ENCODE data around the gene RELL2. TPM values are rescaled to one million over a fixed set of nuclear protein-coding genes. Genes with fewer than 3 reads are reported as not detected.

RELL2 gene
- total RNA-seq, 1 donor from 2014 or later = 5.4 TPM

GRCh38 chr5:141630570-141631140, 6.1 kb upstream of the RELL2 start:
- H3K27ac Mint-ChIP-seq (ENCODE audit: unreplicated experiment) = no peak overlapping the region
- DNase-seq (ENCODE audit: extremely low spot score, unreplicated experiment) = no peak
- peaks cover 9% of the 10 kb centered on the region for H3K4me1 Mint-ChIP-seq (ENCODE audit: unreplicated experiment)
- peaks cover 35% of the 10 kb centered on the region for H3K36me3 Mint-ChIP-seq (ENCODE audit: unreplicated experiment)
- no peak overlapping the region for H3K4me3 Mint-ChIP-seq (ENCODE audit: unreplicated experiment)
- no peak for TF ChIP-seq CTCF (IDR thresholded peaks at IDR 0.05)
- no peaks in the 10 kb centered on the region for H3K27me3 Mint-ChIP-seq (ENCODE audit: unreplicated experiment)
- H3K9me3 Mint-ChIP-seq (ENCODE audit: unreplicated experiment) = no peaks in the 10 kb centered on the region

DNA sequence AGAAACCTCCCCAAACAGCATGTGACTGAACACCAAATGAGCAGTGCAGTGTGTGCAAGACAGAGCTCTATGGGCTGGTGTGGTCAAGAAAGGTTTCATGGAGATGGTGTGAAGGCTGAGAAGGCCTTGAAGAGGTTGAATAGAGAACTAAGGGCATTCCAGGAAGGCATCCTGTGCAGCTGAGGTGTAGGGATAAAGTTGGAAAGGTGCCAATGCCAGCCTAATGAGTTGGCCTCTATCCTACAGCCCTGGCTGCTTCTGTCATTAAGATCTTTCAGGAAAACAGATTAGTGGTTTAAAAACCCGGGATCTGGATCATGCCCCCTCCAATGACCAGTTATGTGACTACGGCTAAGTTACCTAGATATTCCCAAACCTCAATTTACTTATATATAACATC, 4.1 kb upstream of the RELL2 start:
- H3K27ac Mint-ChIP-seq (ENCODE audit: unreplicated experiment) = no peak overlapping the region
- no peak for DNase-seq (ENCODE audit: extremely low spot score, unreplicated experiment)
- H3K27me3 Mint-ChIP-seq (ENCODE audit: unreplicated experiment) = no peaks in the 10 kb centered on the region
- H3K4me1 Mint-ChIP-seq (ENCODE audit: unreplicated experiment) = peaks cover 16% of the 10 kb centered on the region
- H3K4me3 Mint-ChIP-seq (ENCODE audit: unreplicated experiment) = no peak overlapping the region
- no peaks in the 10 kb centered on the region for H3K9me3 Mint-ChIP-seq (ENCODE audit: unreplicated experiment)
- H3K36me3 Mint-ChIP-seq (ENCODE audit: unreplicated experiment) = peaks cover 24% of the 10 kb centered on the region
- TF ChIP-seq CTCF (IDR thresholded peaks at IDR 0.05) = no peak

- TF ChIP-seq CTCF (IDR thresholded peaks at IDR 0.05) = no peak
- peaks cover 19% of the 10 kb centered on the region for H3K4me1 Mint-ChIP-seq (ENCODE audit: unreplicated experiment)
- no peaks in the 10 kb centered on the region for H3K27me3 Mint-ChIP-seq (ENCODE audit: unreplicated experiment)
- H3K4me3 Mint-ChIP-seq (ENCODE audit: unreplicated experiment) = no peak overlapping the region
- H3K27ac Mint-ChIP-seq (ENCODE audit: unreplicated experiment) = no peak overlapping the region
- no peak for DNase-seq (ENCODE audit: extremely low spot score, unreplicated experiment)
- no peaks in the 10 kb centered on the region for H3K9me3 Mint-ChIP-seq (ENCODE audit: unreplicated experiment)
- H3K36me3 Mint-ChIP-seq (ENCODE audit: unreplicated experiment) = peaks cover 17% of the 10 kb centered on the region
Observed at GRCh38 chr5:141633871-141634561, 2.8 kb upstream of the RELL2 start.

GRCh38 chr5:141634720-141635119, 2.1 kb upstream of the RELL2 start:
- Mint-ChIP-seq H3K9me3 (ENCODE audit: unreplicated experiment) (no peaks in the 10 kb centered on the region), H3K36me3 (ENCODE audit: unreplicated experiment) (peaks cover 15% of the 10 kb centered on the region)
- no peak for TF ChIP-seq CTCF (IDR thresholded peaks at IDR 0.05)

DNA sequence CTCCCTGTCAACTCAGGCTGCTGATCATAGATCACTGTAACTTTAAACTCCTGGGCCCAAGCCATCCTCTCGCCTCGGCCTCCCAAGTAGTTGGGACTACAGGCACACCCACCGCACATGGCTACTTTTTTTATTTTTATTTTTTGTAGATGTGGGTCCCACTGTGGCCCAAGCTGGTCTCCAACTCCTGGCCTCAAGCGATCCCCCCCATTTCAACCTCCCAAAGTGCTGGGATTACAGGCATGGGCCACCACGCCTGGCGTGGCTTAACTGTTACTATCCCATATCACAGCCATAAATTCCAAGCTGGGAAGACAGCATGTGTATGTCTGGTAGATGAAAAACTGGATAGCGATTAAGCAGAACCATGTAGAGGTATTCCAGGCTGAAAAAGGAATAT, 1.2 kb upstream of the RELL2 start:
- TF ChIP-seq CTCF (IDR thresholded peaks at IDR 0.05) = no peak
- H3K4me3 Mint-ChIP-seq (ENCODE audit: unreplicated experiment) = peak overlapping the region; percentile 85
- DNase-seq (ENCODE audit: extremely low spot score, unreplicated experiment) = no peak
- H3K9me3 Mint-ChIP-seq (ENCODE audit: unreplicated experiment) = no peaks in the 10 kb centered on the region
- peaks cover 7% of the 10 kb centered on the region for H3K36me3 Mint-ChIP-seq (ENCODE audit: unreplicated experiment)
- H3K4me1 Mint-ChIP-seq (ENCODE audit: unreplicated experiment) = peaks cover 20% of the 10 kb centered on the region
- H3K27me3 Mint-ChIP-seq (ENCODE audit: unreplicated experiment) = no peaks in the 10 kb centered on the region
- peak overlapping the region; percentile 70 for H3K27ac Mint-ChIP-seq (ENCODE audit: unreplicated experiment)

More at GRCh38 chr5:141634720-141635119, 2.1 kb upstream of the RELL2 start:
- Mint-ChIP-seq H3K27me3 (ENCODE audit: unreplicated experiment) (no peaks in the 10 kb centered on the region), H3K4me3 (ENCODE audit: unreplicated experiment) (no peak overlapping the region), H3K4me1 (ENCODE audit: unreplicated experiment) (peaks cover 19% of the 10 kb centered on the region), H3K27ac (ENCODE audit: unreplicated experiment) (no peak overlapping the region)
- DNase-seq (ENCODE audit: extremely low spot score, unreplicated experiment) = no peak

Measured in osteocyte (in vitro differentiated cells).